DMS53 treated with DMSO at 0.1 percent for 48 hours (cell line): ENCODE results near the gene MCFD2.

Source experiments
- DNase-seq: peaks from one replicate; lab custom pipeline; 2025; ENCODE audit not compliant: unreplicated experiment; lab: John Stamatoyannopoulos, UW

Gene MCFD2

GRCh38 chr2:46915281-46915810 lies at the start of gene MCFD2:
Gene MCFD2, minus strand, starts transcription at chr2:46915806. Its CDS starts 6,635 bp downstream, at chr2:46909171.
- no peak for DNase-seq

- no peak for DNase-seq
Observed at GRCh38 chr2:46964835-46965560, 49.4 kb upstream of the MCFD2 start.

- DNase-seq: no peak
Observed at GRCh38 chr2:46963941-46964673, 48.5 kb upstream of the MCFD2 start.

GRCh38 chr2:46963210-46963609 lies 47.6 kb upstream of the MCFD2 start:
- DNase-seq: no peak

GRCh38 chr2:46962751-46963150 lies 47.1 kb upstream of the MCFD2 start:
- DNase-seq: no peak

- DNase-seq: no peak
Observed at GRCh38 chr2:46960618-46961017, 45.0 kb upstream of the MCFD2 start.

GRCh38 chr2:46958431-46959017 lies 42.9 kb upstream of the MCFD2 start:
- DNase-seq: no peak

- no peak for DNase-seq
Observed at GRCh38 chr2:46956981-46957531, 41.5 kb upstream of the MCFD2 start.

GRCh38 chr2:46955764-46956163 lies 40.2 kb upstream of the MCFD2 start:
- DNase-seq: no peak

- DNase-seq: no peak
Observed at GRCh38 chr2:46954951-46955571, 39.5 kb upstream of the MCFD2 start.

GRCh38 chr2:46952171-46952570 lies 36.6 kb upstream of the MCFD2 start:
- DNase-seq: no peak

- DNase-seq: no peak
Observed at GRCh38 chr2:46951290-46952064, 35.9 kb upstream of the MCFD2 start.

GRCh38 chr2:46950314-46950713 lies 34.7 kb upstream of the MCFD2 start:
- DNase-seq: no peak

- no peak for DNase-seq
Observed at GRCh38 chr2:46947841-46948240, 32.2 kb upstream of the MCFD2 start.

- DNase-seq: no peak
Observed at GRCh38 chr2:46945671-46946070, 30.1 kb upstream of the MCFD2 start.

GRCh38 chr2:46943881-46944798 lies 28.5 kb upstream of the MCFD2 start:
- no peak for DNase-seq

GRCh38 chr2:46942891-46943626 lies 27.5 kb upstream of the MCFD2 start:
- DNase-seq: no peak

GRCh38 chr2:46942143-46942526 lies 26.5 kb upstream of the MCFD2 start:
- no peak for DNase-seq
